AML-193 (cell line): ENCODE measurements around the gene C2orf92.
"Not testable (repeated sequence)": the region's sequence is repeated elsewhere in the genome, so short reads cannot be mapped to it uniquely, and the experiment has no call there.

ENCODE experiments used
- DNase-seq, 2 experiments: peaks; one replicate each; lab custom pipeline; 2025; lab: John Stamatoyannopoulos, UW

The C2orf92 gene

GRCh38 chr2:97660044-97660774 lies 9.3 kb upstream of the C2orf92 start:
- DNase-seq, result no peak

- DNase-seq, result no peak
These were observed 8.6 kb upstream of the C2orf92 start for GRCh38 chr2:97660775-97661389.

- no peak for DNase-seq
These were observed 7.6 kb upstream of the C2orf92 start for GRCh38 chr2:97661927-97662326.

- peak; percentile 24 to 34 for DNase-seq
These were observed 7.1 kb upstream of the C2orf92 start for GRCh38 chr2:97662386-97662894.

GRCh38 chr2:97662895-97663625 lies 6.5 kb upstream of the C2orf92 start:
- DNase-seq, result peak; percentile 54 to 70

GRCh38 chr2:97663626-97663961 lies 5.9 kb upstream of the C2orf92 start:
- no peak for DNase-seq

- peak; percentile 97 to 99 for DNase-seq
These were observed 5.4 kb upstream of the C2orf92 start, which contains the start of gene ACTR1B for GRCh38 chr2:97663962-97664635. TSS of gene ACTR1B (minus strand) at chr2:97664044. CDS start at chr2:97663890, 154 bp downstream.

GRCh38 chr2:97664636-97664970 lies 4.9 kb upstream of the C2orf92 start:
- DNase-seq, result peak; percentile 39 to 78

- DNase-seq, result no peak
These were observed 958 bp downstream of the C2orf92 start for GRCh38 chr2:97670471-97670870.

GRCh38 chr2:97671526-97671925 lies 2.0 kb downstream of the C2orf92 start:
- DNase-seq, result no peak

- not testable (repeated sequence) for DNase-seq
These were observed 3.2 kb downstream of the C2orf92 start for GRCh38 chr2:97672606-97673140.

- no peak for DNase-seq
These were observed 3.8 kb downstream of the C2orf92 start for GRCh38 chr2:97673182-97673914.

- DNase-seq, result no peak
These were observed 4.4 kb downstream of the C2orf92 start for GRCh38 chr2:97673915-97674283.

GRCh38 chr2:97675430-97676113 lies 6.1 kb downstream of the C2orf92 start:
- no peak for DNase-seq

GRCh38 chr2:97676620-97677019 lies 7.1 kb downstream of the C2orf92 start:
- no peak for DNase-seq

GRCh38 chr2:97677480-97677879 lies 8.0 kb downstream of the C2orf92 start:
- no peak for DNase-seq

- peak; percentile 17 to 30 for DNase-seq
These were observed 8.8 kb downstream of the C2orf92 start for GRCh38 chr2:97678298-97678697.

GRCh38 chr2:97687235-97687634 lies 17.7 kb downstream of the C2orf92 start:
- not testable (repeated sequence) for DNase-seq

GRCh38 chr2:97688062-97688827 lies 18.7 kb downstream of the C2orf92 start:
- DNase-seq, result no peak

- DNase-seq, result no peak
These were observed 21.7 kb downstream of the C2orf92 start for GRCh38 chr2:97691166-97691565.
